ENCODE data around the gene SYNJ1.
A peak's percentile ranks its signal among the peaks of the same experiment; 100 is the strongest.
"Not testable (repeated sequence)": the region's sequence is repeated elsewhere in the genome, so short reads cannot be mapped to it uniquely, and the experiment has no call there.

The SYNJ1 gene

GRCh38 chr21:32749662-32750061, 21.8 kb upstream of the SYNJ1 start:
- H3K4me1 Mint-ChIP-seq, result no peaks in the 10 kb centered on the region

DNA sequence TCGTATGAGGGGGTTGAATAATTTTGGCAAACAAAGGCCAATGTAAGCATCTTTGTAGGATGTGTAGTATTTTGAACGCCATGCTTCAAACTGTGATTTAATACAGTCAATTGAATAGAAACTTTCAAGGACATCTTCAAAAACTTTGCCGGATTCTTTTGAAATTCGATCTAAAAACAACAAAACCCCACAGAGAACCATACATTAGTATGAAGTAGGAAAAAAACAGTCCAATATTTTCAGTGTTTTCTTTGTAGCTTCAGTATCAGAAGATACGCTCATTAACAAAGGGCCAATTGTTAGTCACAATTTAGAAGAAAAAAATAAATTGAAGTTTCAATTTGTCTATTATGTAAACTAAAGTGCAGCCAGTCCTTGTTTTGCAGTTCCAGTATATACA, 20.7 kb upstream of the SYNJ1 start:
- Mint-ChIP-seq H3K36me3 (peaks cover 81% of the 10 kb centered on the region), H3K4me3 (no peak overlapping the region), H3K27me3 (no peaks in the 10 kb centered on the region)

More at GRCh38 chr21:32749662-32750061, 21.8 kb upstream of the SYNJ1 start:
- H3K27me3 Mint-ChIP-seq, result no peaks in the 10 kb centered on the region
- no peak for ATAC-seq
- H3K9me3 Mint-ChIP-seq, result peaks cover 3% of the 10 kb centered on the region
- H3K27ac Mint-ChIP-seq, result no peak overlapping the region
- no peak overlapping the region for H3K4me3 Mint-ChIP-seq
- peaks cover 81% of the 10 kb centered on the region for H3K36me3 Mint-ChIP-seq

GRCh38 chr21:32747396-32747795, 19.6 kb upstream of the SYNJ1 start:
- H3K4me3 Mint-ChIP-seq, result no peak overlapping the region
- H3K27ac Mint-ChIP-seq, result no peak overlapping the region
- H3K27me3 Mint-ChIP-seq, result no peaks in the 10 kb centered on the region
- no peaks in the 10 kb centered on the region for H3K4me1 Mint-ChIP-seq
- peaks cover 84% of the 10 kb centered on the region for H3K36me3 Mint-ChIP-seq
- H3K9me3 Mint-ChIP-seq, result peaks cover 3% of the 10 kb centered on the region
- ATAC-seq, result no peak

More for the DNA sequence above, 20.7 kb upstream of the SYNJ1 start:
- H3K4me1 Mint-ChIP-seq, result no peaks in the 10 kb centered on the region
- H3K9me3 Mint-ChIP-seq, result peaks cover 3% of the 10 kb centered on the region
- no peak for ATAC-seq
- no peak overlapping the region for H3K27ac Mint-ChIP-seq

GRCh38 chr21:32746711-32747110, 18.9 kb upstream of the SYNJ1 start:
- not testable (repeated sequence) for ATAC-seq, H3K4me3 Mint-ChIP-seq, H3K4me1 Mint-ChIP-seq, H3K27me3 Mint-ChIP-seq, H3K9me3 Mint-ChIP-seq, H3K27ac Mint-ChIP-seq
- H3K36me3 Mint-ChIP-seq, result peaks cover 91% of the 10 kb centered on the region

GRCh38 chr21:32742396-32742795, 14.6 kb upstream of the SYNJ1 start:
- Mint-ChIP-seq H3K27ac (no peak overlapping the region), H3K36me3 (peaks cover 81% of the 10 kb centered on the region), H3K4me3 (no peak overlapping the region), H3K9me3 (peaks cover 3% of the 10 kb centered on the region), H3K4me1 (no peaks in the 10 kb centered on the region), H3K27me3 (no peaks in the 10 kb centered on the region)
- no peak for ATAC-seq

DNA sequence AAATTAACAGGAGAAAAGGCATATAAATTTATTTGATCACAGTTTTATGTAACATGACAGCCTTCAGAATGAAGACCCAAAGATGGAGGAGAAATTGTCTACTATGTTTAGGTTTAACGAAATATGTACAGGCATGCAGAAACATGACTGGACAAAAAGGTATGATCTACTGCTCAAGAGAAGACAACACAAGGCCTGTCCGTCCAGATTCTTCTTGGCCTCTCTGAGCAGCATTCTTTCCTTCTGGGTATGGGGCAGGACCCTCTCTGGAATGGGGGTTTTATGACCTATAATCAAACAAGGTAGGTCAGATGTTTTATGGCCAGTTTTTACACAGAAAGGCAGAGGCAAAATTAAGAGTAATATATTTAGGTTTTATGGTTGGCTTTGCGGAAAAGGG, 13.5 kb upstream of the SYNJ1 start:
- no peak overlapping the region for H3K27ac Mint-ChIP-seq
- H3K36me3 Mint-ChIP-seq, result peaks cover 70% of the 10 kb centered on the region
- H3K4me1 Mint-ChIP-seq, result no peaks in the 10 kb centered on the region
- H3K9me3 Mint-ChIP-seq, result no peaks in the 10 kb centered on the region
- no peaks in the 10 kb centered on the region for H3K27me3 Mint-ChIP-seq
- no peak overlapping the region for H3K4me3 Mint-ChIP-seq
- no peak for ATAC-seq

- Mint-ChIP-seq H3K4me3 (no peak overlapping the region), H3K9me3 (no peaks in the 10 kb centered on the region), H3K4me1 (no peaks in the 10 kb centered on the region), H3K27me3 (no peaks in the 10 kb centered on the region), H3K36me3 (peaks cover 64% of the 10 kb centered on the region), H3K27ac (no peak overlapping the region)
- no peak for ATAC-seq
These were observed 12.1 kb upstream of the SYNJ1 start for GRCh38 chr21:32739946-32740345.

- not testable (repeated sequence) for H3K4me3 Mint-ChIP-seq, ATAC-seq
- H3K36me3 Mint-ChIP-seq, result peaks cover 51% of the 10 kb centered on the region
These were observed 8.3 kb upstream of the SYNJ1 start for GRCh38 chr21:32736083-32736482.

GRCh38 chr21:32735524-32735923, 7.7 kb upstream of the SYNJ1 start:
- Mint-ChIP-seq H3K4me3 (no peak overlapping the region), H3K4me1 (no peaks in the 10 kb centered on the region), H3K27ac (no peak overlapping the region), H3K27me3 (no peaks in the 10 kb centered on the region), H3K9me3 (no peaks in the 10 kb centered on the region), H3K36me3 (peaks cover 46% of the 10 kb centered on the region)
- ATAC-seq, result no peak

More at GRCh38 chr21:32736083-32736482, 8.3 kb upstream of the SYNJ1 start:
- not testable (repeated sequence) for H3K27me3 Mint-ChIP-seq, H3K9me3 Mint-ChIP-seq, H3K27ac Mint-ChIP-seq, H3K4me1 Mint-ChIP-seq

DNA sequence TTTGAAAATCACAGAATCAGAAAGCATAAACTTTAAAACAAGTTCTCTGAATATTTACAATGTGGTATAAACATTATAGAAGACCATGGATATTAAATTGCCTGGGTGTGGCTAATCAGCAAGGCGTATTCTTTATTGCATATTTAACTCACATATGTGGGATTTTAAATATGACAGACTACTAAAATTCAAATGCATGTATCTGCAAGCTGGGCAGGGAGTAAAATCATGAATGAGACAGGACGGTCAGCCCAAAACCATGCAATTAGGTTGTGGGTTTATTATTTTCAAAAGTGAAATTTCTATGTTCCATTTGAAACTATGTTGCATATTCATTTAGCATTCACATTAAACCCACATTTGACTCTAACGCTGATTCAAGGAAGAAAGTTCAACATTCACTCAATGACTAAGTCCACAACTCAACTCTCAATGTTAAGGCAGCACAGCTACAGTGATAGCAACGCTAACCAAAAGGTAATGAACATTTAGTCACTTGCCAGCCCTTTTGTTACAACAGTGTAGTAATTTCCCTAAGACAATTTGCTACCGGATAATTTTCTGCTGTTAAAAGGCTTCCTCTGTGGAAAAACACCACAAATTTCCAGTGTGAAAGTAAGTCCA, 6.3 kb upstream of the SYNJ1 start:
- H3K36me3 Mint-ChIP-seq, result peaks cover 34% of the 10 kb centered on the region
- no peaks in the 10 kb centered on the region for H3K4me1 Mint-ChIP-seq
- no peaks in the 10 kb centered on the region for H3K27me3 Mint-ChIP-seq
- no peak for ATAC-seq
- H3K4me3 Mint-ChIP-seq, result no peak overlapping the region
- no peaks in the 10 kb centered on the region for H3K9me3 Mint-ChIP-seq
- H3K27ac Mint-ChIP-seq, result no peak overlapping the region

- Mint-ChIP-seq H3K27me3 (no peaks in the 10 kb centered on the region), H3K27ac (no peak overlapping the region), H3K4me3 (no peak overlapping the region), H3K36me3 (peaks cover 27% of the 10 kb centered on the region), H3K4me1 (peaks cover 6% of the 10 kb centered on the region), H3K9me3 (no peaks in the 10 kb centered on the region)
- no peak for ATAC-seq
These were observed 5.5 kb upstream of the SYNJ1 start for GRCh38 chr21:32733356-32733755.

DNA sequence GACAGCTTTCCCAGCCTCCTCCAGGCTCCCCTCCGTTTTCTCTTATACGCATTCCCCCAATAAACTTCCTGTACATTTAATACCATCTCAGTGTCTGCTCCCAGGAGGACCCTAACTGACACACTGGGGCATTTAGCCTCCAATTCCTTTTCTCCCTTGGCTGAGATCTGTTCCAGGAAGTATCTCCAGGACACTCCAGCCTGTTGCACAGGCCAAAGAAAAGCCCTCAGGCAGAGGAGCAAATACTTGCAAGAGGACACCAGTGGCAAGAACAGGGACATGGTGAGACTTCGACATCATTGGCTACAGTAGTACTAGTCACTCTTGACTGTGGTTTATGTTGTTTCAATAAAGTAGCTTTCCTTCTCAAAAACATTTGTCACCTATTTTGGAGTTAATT, 4.7 kb upstream of the SYNJ1 start:
- Mint-ChIP-seq H3K9me3 (no peaks in the 10 kb centered on the region), H3K27me3 (no peaks in the 10 kb centered on the region), H3K36me3 (peaks cover 27% of the 10 kb centered on the region), H3K27ac (no peak overlapping the region), H3K4me1 (peaks cover 7% of the 10 kb centered on the region), H3K4me3 (no peak overlapping the region)
- ATAC-seq, result no peak

- H3K4me1 Mint-ChIP-seq, result peaks cover 12% of the 10 kb centered on the region
- no peak for ATAC-seq
- no peak overlapping the region for H3K27ac Mint-ChIP-seq
- H3K4me3 Mint-ChIP-seq, result peak overlapping the region; percentile 99
- no peaks in the 10 kb centered on the region for H3K27me3 Mint-ChIP-seq
- H3K9me3 Mint-ChIP-seq, result no peaks in the 10 kb centered on the region
- H3K36me3 Mint-ChIP-seq, result peaks cover 16% of the 10 kb centered on the region
These were observed 1.0 kb upstream of the SYNJ1 start for GRCh38 chr21:32728848-32729247.

- ATAC-seq, result no peak
- Mint-ChIP-seq H3K27me3 (no peaks in the 10 kb centered on the region), H3K4me3 (peak overlapping the region; percentile 99), H3K27ac (peak overlapping the region; percentile 60), H3K9me3 (no peaks in the 10 kb centered on the region), H3K4me1 (peaks cover 12% of the 10 kb centered on the region), H3K36me3 (peaks cover 16% of the 10 kb centered on the region)
These were observed 635 bp upstream of the SYNJ1 start for GRCh38 chr21:32728456-32728839.

GRCh38 chr21:32726839-32727686, 750 bp downstream of the SYNJ1 start:
- Mint-ChIP-seq H3K4me1 (peaks cover 12% of the 10 kb centered on the region), H3K9me3 (no peaks in the 10 kb centered on the region), H3K27me3 (no peaks in the 10 kb centered on the region), H3K36me3 (peaks cover 7% of the 10 kb centered on the region), H3K27ac (peak overlapping the region; percentile 60), H3K4me3 (peak overlapping the region; percentile 99)
- peak; percentile 7 for ATAC-seq

DNA sequence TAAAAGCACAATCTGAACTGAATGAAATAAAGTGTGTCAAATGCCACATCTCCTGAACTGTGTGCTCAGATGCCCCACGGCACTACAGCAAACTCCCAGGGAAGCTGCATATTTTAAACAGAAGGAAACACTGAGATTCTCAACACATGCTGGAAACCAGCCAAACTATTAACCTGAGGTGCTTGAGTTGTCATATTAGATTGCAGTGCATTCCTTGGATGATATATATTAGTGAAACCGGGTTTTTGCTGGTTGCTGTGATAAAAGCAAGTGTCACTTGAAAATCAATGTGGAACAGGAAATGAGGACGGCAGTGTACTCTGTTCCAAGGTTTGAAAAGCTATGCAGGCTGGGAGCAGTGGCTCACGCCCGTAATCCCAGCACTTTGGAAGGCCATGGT, 8.7 kb downstream of the SYNJ1 start:
- Mint-ChIP-seq H3K27ac (no peak overlapping the region), H3K27me3 (peaks cover 52% of the 10 kb centered on the region), H3K4me1 (no peaks in the 10 kb centered on the region), H3K9me3 (peaks cover 4% of the 10 kb centered on the region), H3K4me3 (no peak overlapping the region), H3K36me3 (peaks cover 51% of the 10 kb centered on the region)
- no peak for ATAC-seq

Measured in stimulated activated memory B cell treated with anti-CD40 and anti-IgM and Interleukin-4, amounts not matched to agents 10 μg/mL and 1 μg/mL and 100 μg/mL, for 72 hours (primary cell).